H1 (cell line): Measurements from ENCODE around the gene PTPRJ. TPM values are rescaled to one million over a fixed set of nuclear protein-coding genes. Genes with fewer than 3 reads are reported as not detected.

Experiments used
- CTCF ChIA-PET: fragments of 300-600 bp; sonication (Branson Sonifier 250); formaldehyde crosslinking; loops from one replicate; lab custom pipeline; 2021; ENCODE audit not compliant: partially characterized antibody; lab: Charles Lee
- POLR2A ChIA-PET: fragments of 300-600 bp; sonication (Branson Sonifier 250); formaldehyde crosslinking; loops from one replicate; lab custom pipeline; 2021; ENCODE audit warnings: inconsistent platforms; ENCODE audit not compliant: partially characterized antibody; lab: Charles Lee
- DNase-seq, 2 experiments: peaks; one replicate each; pipeline versions ENCODE4 v3.0.0 to v3.0.0-alpha.2; 2010 to 2022; ENCODE audit warnings: low spot score in 2 of 2, low read depth in 1 of 2, mixed read lengths in 1 of 2
- FAIRE-seq: peaks from 2 replicates; lab custom pipeline; 2011; peaks lifted over from hg19 to GRCh38; lab: Jason Lieb, UNC
- H2AFZ ChIP-seq: 2 replicates; pipeline ENCODE4 v1.8.1; 2012; ENCODE audit warnings: low read length, inconsistent platforms
- H2AK5ac ChIP-seq: 2 replicates; pipeline ENCODE4 v1.6.1; 2013; ENCODE audit warnings: low read depth, low read length
- H2BK120ac ChIP-seq: replicated peaks from 2 replicates; pipeline ENCODE3; 2013; ENCODE audit warnings: low read depth, low read length, inconsistent platforms
- H2BK12ac ChIP-seq: 2 replicates; pipeline ENCODE4 v1.6.1; 2013; ENCODE audit warnings: low read depth, low read length
- H2BK15ac ChIP-seq: 2 replicates; pipeline ENCODE4 v1.6.1; 2013; ENCODE audit warnings: low read length
- H2BK20ac ChIP-seq: 2 replicates; pipeline ENCODE4 v1.6.1; 2013; ENCODE audit warnings: low read length
- H2BK5ac ChIP-seq: 2 replicates; pipeline ENCODE4 v1.6.1; 2013; ENCODE audit warnings: low read depth, low read length
- H3K14ac ChIP-seq: 2 replicates; pipeline ENCODE4 v1.6.1; 2013; ENCODE audit warnings: inconsistent platforms; ENCODE audit not compliant: insufficient read length
- H3K18ac ChIP-seq: 2 replicates; pipeline ENCODE4 v1.6.1; 2013; ENCODE audit warnings: low read length; ENCODE audit errors: extremely low read depth
- H3K23ac ChIP-seq: 2 replicates; pipeline ENCODE4 v1.6.1; 2013; ENCODE audit warnings: inconsistent platforms; ENCODE audit not compliant: insufficient read length
- H3K23me2 ChIP-seq: 2 replicates; pipeline ENCODE4 v1.6.1; 2013; ENCODE audit warnings: low read depth, low read length
- H3K27ac ChIP-seq: 2 replicates; pipeline ENCODE4 v1.6.1; 2011; ENCODE audit warnings: low read depth, low read length, inconsistent platforms
- H3K27me3 ChIP-seq, 4 experiments: replicated peaks in 1 of 4; 1 replicate in 1 of 4; 2 replicates in 3 of 4; pipeline versions ENCODE4 v1.6.1 to v1.8.1; 2011 to 2013; ENCODE audit warnings: low read length in 3 of 4, mild to moderate bottlenecking in 3 of 4, inconsistent platforms in 2 of 4, mixed read lengths in 2 of 4, moderate library complexity in 1 of 4; ENCODE audit not compliant: control insufficient read depth in 3 of 4, insufficient read depth in 3 of 4; ENCODE audit errors: extremely low read depth in 1 of 4
- H3K36me3 ChIP-seq, 4 experiments: 2 replicates each; pipeline versions ENCODE4 v1.6.1 to v1.8.1; 2011 to 2013; ENCODE audit warnings: mild to moderate bottlenecking in 4 of 4, low read length in 3 of 4, moderate library complexity in 2 of 4, control low read depth in 1 of 4, inconsistent platforms in 1 of 4; ENCODE audit not compliant: insufficient read depth in 4 of 4, control insufficient read depth in 2 of 4
- H3K4ac ChIP-seq: replicated peaks from 2 replicates; pipeline ENCODE3; 2013; ENCODE audit warnings: low read length, low read depth, mixed read lengths, inconsistent platforms; ENCODE audit not compliant: insufficient read length
- H3K4me1 ChIP-seq, 4 experiments: replicated peaks in 1 of 4; 1 replicate in 1 of 4; 2 replicates in 3 of 4; pipeline versions ENCODE4 v1.6.1 to v1.8.1; 2011 to 2013; ENCODE audit warnings: low read length in 3 of 4, inconsistent platforms in 2 of 4, mixed read lengths in 1 of 4; ENCODE audit not compliant: insufficient read depth in 4 of 4, control insufficient read depth in 3 of 4
- H3K4me2 ChIP-seq, 2 experiments: 2 replicates each; pipeline versions ENCODE4 v1.6.1 to v1.8.1; 2011 to 2013; ENCODE audit warnings: low read depth in 2 of 2, low read length in 2 of 2, control low read depth in 1 of 2, inconsistent platforms in 1 of 2, mild to moderate bottlenecking in 1 of 2; ENCODE audit not compliant: insufficient read depth in 1 of 2
- H3K4me3 ChIP-seq, 4 experiments: fragments of 200-600, 300-600 bp in 1 of 4; sonication (generic), shearing (Covaris generic), sonication (Bioruptor Twin) in 1 of 4; 2 replicates each; pipeline versions ENCODE4 v1.5.1 to v1.8.1; 2011 to 2016; ENCODE audit warnings: low read length in 4 of 4, low read depth in 3 of 4, control low read depth in 2 of 4, inconsistent platforms in 2 of 4, mild to moderate bottlenecking in 2 of 4, mixed read lengths in 1 of 4, moderate library complexity in 1 of 4; ENCODE audit not compliant: insufficient read depth in 2 of 4; ENCODE audit errors: extremely low read depth in 1 of 4
- H3K56ac ChIP-seq: replicated peaks from 2 replicates; pipeline ENCODE3; 2013; ENCODE audit warnings: low read depth, mild to moderate bottlenecking, mixed read lengths, low read length, inconsistent platforms; ENCODE audit not compliant: insufficient read length
- H3K79me1 ChIP-seq: 2 replicates; pipeline ENCODE4 v1.6.1; 2013; ENCODE audit warnings: low read depth, low read length, control low read depth
- H3K79me2 ChIP-seq, 2 experiments: 2 replicates each; pipeline versions ENCODE4 v1.6.1 to v1.8.1; 2012 to 2013; ENCODE audit warnings: low read length in 2 of 2, mild to moderate bottlenecking in 2 of 2, inconsistent platforms in 1 of 2; ENCODE audit not compliant: insufficient read depth in 2 of 2, control insufficient read depth in 1 of 2
- H3K9ac ChIP-seq, 4 experiments: replicated peaks in 1 of 4; 1 replicate in 1 of 4; 2 replicates in 3 of 4; pipeline versions ENCODE4 v1.6.1 to v1.8.1; 2011 to 2013; ENCODE audit warnings: low read depth in 3 of 4, low read length in 3 of 4, control low read depth in 2 of 4, mild to moderate bottlenecking in 2 of 4, moderate library complexity in 2 of 4, inconsistent platforms in 1 of 4; ENCODE audit errors: extremely low read depth in 1 of 4
- H3K9me3 ChIP-seq, 2 experiments: 2 replicates each; pipeline versions ENCODE4 v1.6.1 to v1.8.1; 2012 to 2013; ENCODE audit warnings: mild to moderate bottlenecking in 2 of 2, moderate library complexity in 2 of 2, control low read depth in 1 of 2, inconsistent platforms in 1 of 2, low read depth in 1 of 2, low read length in 1 of 2, mixed read lengths in 1 of 2; ENCODE audit not compliant: insufficient read depth in 2 of 2
- H4K20me1 ChIP-seq, 2 experiments: replicated peaks in 1 of 2; 2 replicates each; pipeline versions ENCODE3 to v1.8.1; 2011 to 2013; ENCODE audit warnings: inconsistent platforms in 2 of 2, low read length in 2 of 2, mild to moderate bottlenecking in 1 of 2; ENCODE audit not compliant: insufficient read depth in 2 of 2, control insufficient read depth in 1 of 2
- H4K5ac ChIP-seq: 2 replicates; pipeline ENCODE4 v1.6.1; 2013; ENCODE audit warnings: low read length, low read depth, mixed read lengths, inconsistent platforms; ENCODE audit not compliant: insufficient read length
- H4K8ac ChIP-seq: 2 replicates; pipeline ENCODE4 v1.8.0; 2013; ENCODE audit warnings: mild to moderate bottlenecking, moderate library complexity, low read length, inconsistent platforms; ENCODE audit not compliant: insufficient read depth; ENCODE audit errors: extremely low read depth
- H4K91ac ChIP-seq: replicated peaks from 2 replicates; pipeline ENCODE3; 2013; ENCODE audit warnings: low read length, mixed read lengths, inconsistent platforms; ENCODE audit not compliant: insufficient read length
- FOSL1 ChIP-seq: IDR thresholded peaks from 2 replicates; pipeline ENCODE4 v1.6.1; 2011; ENCODE audit warnings: mild to moderate bottlenecking, low read depth, low read length, moderate library complexity; ENCODE audit not compliant: insufficient read depth
- SIRT6 ChIP-seq: IDR thresholded peaks from one replicate; pipeline ENCODE4 v1.7.1; 2012; ENCODE audit warnings: low read length, inconsistent platforms
- WGBS, 2 experiments: shearing (Covaris generic) in 1 of 2; methylation state at CpG; one replicate each; pipeline versions ENCODE4 v1.1.6 to v1.1.7; 2013 to 2015; ENCODE audit warnings: low lambda C conversion rate in 2 of 2, mixed read lengths in 2 of 2, inconsistent platforms in 1 of 2, low coverage in 1 of 2, missing lambda C conversion rate in 1 of 2; ENCODE audit not compliant: insufficient replicate concordance in 2 of 2, insufficient coverage in 1 of 2, insufficient read length in 1 of 2; ENCODE audit errors: extremely low coverage in 1 of 2, missing lambda C conversion rate in 1 of 2; 5-methylcytosine and 5-hydroxymethylcytosine counted together
- polyA plus RNA-seq, 7 experiments: library from polyadenylated mRNA; depleted of rRNA in 3 of 7; stranded (reverse) in 5 of 7; unstranded in 2 of 7; fragments of >200 nt in 5 of 7; fragments of 200-250 nt in 2 of 7; gene quantifications; 1 replicate in 5 of 7; 2 replicates in 1 of 7; 4 replicates in 1 of 7; pipeline versions ENCODE4 v1.2.1 to v1.2.3, GENCODE V29; 2011 to 2013; ENCODE audit warnings: missing spikeins in 2 of 7, mixed read lengths in 2 of 7
- total RNA-seq: library from RNA; stranded (reverse); fragmentation: NEBNext Ultra II Directional; extraction: Animal tissue kit (Norgen Biotek cat#: 25700); gene quantifications from 2 replicates; pipeline ENCODE4 v1.2.1, GENCODE V29; 2021
- TF ChIP-seq, protein P1 (sequence below): IDR thresholded peaks from 2 replicates; pipeline ENCODE4 v1.6.1; 2012; ENCODE audit warnings: inconsistent platforms

PTPRJ gene
- total and polyA plus RNA-seq, 2 of the 8 experiments (the other 6 are each of a cell fraction or from before 2014, with no cell fraction given): 4.4 to 22.6 TPM

DNA sequence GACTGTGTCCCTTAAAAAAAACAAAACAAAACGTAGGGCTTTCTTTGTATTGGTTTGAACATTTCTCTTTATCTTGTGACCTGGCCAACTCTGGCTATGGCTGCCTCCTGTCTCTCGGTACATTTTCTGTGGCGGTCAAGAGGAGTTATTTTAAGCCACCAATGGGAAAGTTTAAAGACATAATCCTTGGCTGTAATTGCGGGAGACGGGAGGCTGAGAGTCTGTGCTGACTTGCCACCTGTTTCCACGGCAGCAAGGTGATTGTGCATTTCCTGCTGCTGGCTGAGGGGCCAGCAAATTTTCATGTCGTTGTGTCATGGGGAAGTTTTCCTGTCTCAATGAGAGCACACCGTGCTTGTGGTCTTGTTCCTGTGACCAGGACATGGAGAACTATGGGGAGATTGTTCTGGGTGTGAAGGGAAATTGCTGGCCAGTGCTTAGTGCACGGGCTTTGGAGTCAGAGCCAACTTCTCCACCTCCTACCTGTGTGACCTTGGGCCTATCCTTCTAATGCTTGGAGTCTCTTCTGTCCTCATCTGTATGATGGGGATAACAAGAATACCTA, 11.0 kb downstream of the PTPRJ start:
- no peak overlapping the region for H3K14ac ChIP-seq
- no peaks in the 10 kb centered on the region for H3K79me1 ChIP-seq
- H3K4me2 ChIP-seq: peak overlapping the region; percentile 12 to 28; a peak in 2 of 4 replicates
- ChIA-PET CTCF (no interaction called here), POLR2A (interaction anchor here (0.9 to 1.2 kb wide), 3 partner anchors 11 to 220 kb away, joined by 3 read pairs; partner anchors contain the start of gene PTPRJ)
- H2BK12ac ChIP-seq: peak overlapping the region; percentile 28; the same call in 1 of the 2 replicates
- H3K79me2 ChIP-seq: peaks cover 0 to 49% of the 10 kb centered on the region in 2 experiments; a peak in 2 of 4 replicates
- H4K5ac ChIP-seq: no peak overlapping the region
- WGBS, 2 experiments: 65% methylated on average over 9 of the region's 9 CpGs; no CpG with 5 or more reads in 1 of the 2 experiments
- H3K23ac ChIP-seq: no peak overlapping the region
- H3K4ac ChIP-seq: no peak overlapping the region
- H3K36me3 ChIP-seq: no peaks in the 10 kb centered on the region
- H3K18ac ChIP-seq: peak overlapping the region; percentile 55; the same call in 1 of the 2 replicates
- H2BK15ac ChIP-seq: no peak overlapping the region
- H4K20me1 ChIP-seq: no peaks in the 10 kb centered on the region
- H3K27me3 ChIP-seq: no peaks in the 10 kb centered on the region
- H3K9ac ChIP-seq: no peak overlapping the region
- H3K9me3 ChIP-seq: no peaks in the 10 kb centered on the region
- no peak overlapping the region for H3K4me3 ChIP-seq
- 0 out of 2 replicates have a peak overlapping the region, but pooled peaks have one; percentile 88 for H2AK5ac ChIP-seq
- DNase-seq: no peak
- H3K23me2 ChIP-seq: no peaks in the 10 kb centered on the region
- 0 out of 2 replicates have a peak overlapping the region, but pooled peaks have one; percentile 51 for H3K27ac ChIP-seq
- no peak overlapping the region for H2BK5ac ChIP-seq
- peaks cover 0 to 7% (median 3%) of the 10 kb centered on the region in 4 experiments; a peak in 4 of 7 replicates for H3K4me1 ChIP-seq
- H4K8ac ChIP-seq: no peak overlapping the region
- no peak overlapping the region for H2BK120ac ChIP-seq
- H3K56ac ChIP-seq: no peak overlapping the region
- no peak for FAIRE-seq
- no peak overlapping the region for H4K91ac ChIP-seq
- TF ChIP-seq, protein P1, sequence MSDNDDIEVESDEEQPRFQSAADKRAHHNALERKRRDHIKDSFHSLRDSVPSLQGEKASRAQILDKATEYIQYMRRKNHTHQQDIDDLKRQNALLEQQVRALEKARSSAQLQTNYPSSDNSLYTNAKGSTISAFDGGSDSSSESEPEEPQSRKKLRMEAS: no peak
- no peak for TF ChIP-seq FOSL1
- no peak for TF ChIP-seq SIRT6
- TF ChIP-seq, all 59 proteins: peak for 0
- Histone ChIP-seq H2BK20ac (no peak overlapping the region), H2AFZ (no peak overlapping the region)
